ENCODE results near the gene ALDH2.

- no peak for TF ChIP-seq CTCF (IDR thresholded peaks at IDR 0.05; ENCODE audit: insufficient read depth, low read length, poor library complexity, severe bottlenecking)
- TF ChIP-seq EZH2phosphoT487 (conservative IDR thresholded peaks at IDR 0.05; ENCODE audit: low read length): no peak
These were observed 39.6 kb downstream of the ALDH2 start for GRCh38 chr12:111806304-111806703.

Measured in SU-DHL-6 (cell line).